ENCODE data around the gene ADGRA1.
A peak's percentile ranks its signal among the peaks of the same experiment; 100 is the strongest.

ADGRA1 gene

DNA sequence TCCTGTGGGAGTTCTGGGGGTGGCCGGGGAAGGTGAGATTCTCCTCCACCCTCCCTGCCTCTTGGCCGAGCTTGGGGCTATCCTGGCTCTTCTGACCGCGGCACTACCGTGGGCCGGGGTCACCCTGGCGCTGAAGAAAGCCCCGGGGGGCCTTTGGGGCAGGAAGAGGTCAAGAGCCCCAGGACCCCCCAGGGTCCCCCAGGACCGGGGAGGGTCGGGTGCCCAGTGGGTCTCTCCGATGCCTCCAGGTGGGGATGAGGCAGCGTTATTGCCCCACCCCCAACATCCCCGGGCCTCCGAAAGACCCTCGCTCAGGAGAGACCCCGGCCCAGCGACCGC is 71.9 kb downstream of the ADGRA1 start:
- TF ChIP-seq, protein P1, sequence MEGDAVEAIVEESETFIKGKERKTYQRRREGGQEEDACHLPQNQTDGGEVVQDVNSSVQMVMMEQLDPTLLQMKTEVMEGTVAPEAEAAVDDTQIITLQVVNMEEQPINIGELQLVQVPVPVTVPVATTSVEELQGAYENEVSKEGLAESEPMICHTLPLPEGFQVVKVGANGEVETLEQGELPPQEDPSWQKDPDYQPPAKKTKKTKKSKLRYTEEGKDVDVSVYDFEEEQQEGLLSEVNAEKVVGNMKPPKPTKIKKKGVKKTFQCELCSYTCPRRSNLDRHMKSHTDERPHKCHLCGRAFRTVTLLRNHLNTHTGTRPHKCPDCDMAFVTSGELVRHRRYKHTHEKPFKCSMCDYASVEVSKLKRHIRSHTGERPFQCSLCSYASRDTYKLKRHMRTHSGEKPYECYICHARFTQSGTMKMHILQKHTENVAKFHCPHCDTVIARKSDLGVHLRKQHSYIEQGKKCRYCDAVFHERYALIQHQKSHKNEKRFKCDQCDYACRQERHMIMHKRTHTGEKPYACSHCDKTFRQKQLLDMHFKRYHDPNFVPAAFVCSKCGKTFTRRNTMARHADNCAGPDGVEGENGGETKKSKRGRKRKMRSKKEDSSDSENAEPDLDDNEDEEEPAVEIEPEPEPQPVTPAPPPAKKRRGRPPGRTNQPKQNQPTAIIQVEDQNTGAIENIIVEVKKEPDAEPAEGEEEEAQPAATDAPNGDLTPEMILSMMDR (IDR thresholded peaks at IDR 0.05; ENCODE audit: low read depth, low read length, missing control alignments): no peak
- in situ Hi-C loops (cut with HindIII; ENCODE audit: low sequenced_read_pairs): no loop called here
- no peak for DNase-seq (ENCODE audit: low read depth)
- no peak overlapping the region for H3K4me3 ChIP-seq (ENCODE audit: low read depth, low read length)

DNA sequence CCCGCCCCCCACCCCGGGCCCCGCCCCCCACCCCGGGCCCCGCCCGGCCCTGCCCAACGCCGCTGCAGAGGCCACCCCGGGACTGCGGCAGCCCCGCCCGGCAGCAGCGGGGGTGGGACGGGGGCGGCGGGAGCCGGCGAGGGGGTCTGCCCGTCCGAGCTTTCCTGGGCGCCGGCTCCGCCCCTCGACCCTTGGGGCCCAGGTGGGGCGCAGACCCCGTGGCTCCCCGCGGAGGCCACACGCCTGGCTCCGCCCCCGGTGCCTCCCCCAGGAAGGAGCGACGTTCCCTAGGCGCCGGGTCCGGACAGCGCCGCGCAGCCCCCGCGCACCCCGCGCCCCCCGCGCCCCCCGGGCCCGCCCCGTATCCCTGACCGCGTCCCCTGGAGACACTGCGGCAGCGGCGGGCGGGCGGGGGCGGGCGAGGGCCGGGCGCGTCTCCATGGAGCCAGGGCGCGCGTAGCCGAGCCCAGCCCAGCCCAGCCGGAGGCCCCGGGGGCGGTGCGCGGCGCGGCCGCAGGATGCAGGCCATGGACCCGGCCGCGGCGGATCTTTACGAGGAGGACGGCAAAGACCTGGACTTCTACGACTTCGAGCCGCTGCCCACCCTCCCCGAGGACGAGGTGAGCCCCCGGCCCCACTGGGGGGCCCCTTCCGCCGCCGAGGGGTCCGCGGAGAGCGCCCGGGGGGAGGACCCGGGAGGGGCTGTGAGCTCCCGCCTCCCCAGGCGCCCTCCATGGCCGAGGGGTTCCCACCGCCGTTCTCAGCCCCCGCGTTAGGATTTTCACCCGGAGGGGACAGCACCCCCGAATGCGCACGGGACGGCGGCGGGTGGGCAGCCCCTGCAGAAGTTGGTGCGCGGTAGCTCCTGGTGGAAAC is 72.5 kb downstream of the ADGRA1 start, which contains the start of gene KNDC1:
Gene KNDC1, plus strand, starts transcription at position 270 of the 876 bp plus-strand sequence. Its CDS starts 249 bp downstream, at position 519.
- H3K4me3 ChIP-seq (ENCODE audit: low read depth, low read length): peak within 1 kb of the TSS; percentile 25
- DNase-seq (ENCODE audit: low read depth): no peak
- TF ChIP-seq, protein P1 (IDR thresholded peaks at IDR 0.05; ENCODE audit: low read depth, low read length, missing control alignments): no peak
- in situ Hi-C loops (cut with HindIII; ENCODE audit: low sequenced_read_pairs): no loop called here

GRCh38 chr10:133160826-133161471 is 73.2 kb downstream of the ADGRA1 start:
- peak overlapping the region; percentile 25 for H3K4me3 ChIP-seq (ENCODE audit: low read depth, low read length)
- TF ChIP-seq, protein P1 (IDR thresholded peaks at IDR 0.05; ENCODE audit: low read depth, low read length, missing control alignments): no peak
- DNase-seq (ENCODE audit: low read depth): no peak
- in situ Hi-C loops (cut with HindIII; ENCODE audit: low sequenced_read_pairs): no loop called here

DNA sequence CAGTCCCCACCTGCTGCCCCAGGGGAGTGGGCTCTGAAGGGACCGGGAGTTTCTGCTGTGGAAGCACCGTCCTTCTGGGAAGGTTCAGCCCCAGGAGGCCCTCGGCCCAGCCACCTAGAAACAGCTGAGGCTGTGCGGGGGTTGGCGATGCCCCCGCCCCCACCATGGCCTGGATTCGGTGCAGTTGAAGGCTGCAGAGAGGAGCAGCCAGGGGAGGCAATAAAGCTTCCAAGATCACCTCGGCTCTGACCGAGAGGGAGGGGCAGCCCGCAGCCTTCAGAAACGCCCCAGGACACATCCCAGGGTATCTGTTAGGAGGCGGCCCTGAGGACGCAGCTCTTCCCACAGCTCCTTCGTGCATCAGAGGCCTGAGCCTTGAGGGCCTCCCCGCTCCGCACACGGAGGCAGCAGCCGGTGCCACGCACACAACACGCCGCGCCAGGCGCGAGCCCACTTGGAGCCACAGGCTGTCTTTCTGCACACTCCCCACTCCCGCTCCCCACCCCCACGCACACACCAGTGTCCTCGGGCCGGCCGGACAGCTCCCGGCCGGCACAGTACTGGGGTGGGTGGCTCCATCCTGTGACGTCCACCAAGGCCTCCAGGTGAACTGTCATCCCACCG is 73.9 kb downstream of the ADGRA1 start:
- no peak for DNase-seq (ENCODE audit: low read depth)
- H3K4me3 ChIP-seq (ENCODE audit: low read depth, low read length): no peak overlapping the region
- TF ChIP-seq, protein P1 (IDR thresholded peaks at IDR 0.05; ENCODE audit: low read depth, low read length, missing control alignments): no peak

DNA sequence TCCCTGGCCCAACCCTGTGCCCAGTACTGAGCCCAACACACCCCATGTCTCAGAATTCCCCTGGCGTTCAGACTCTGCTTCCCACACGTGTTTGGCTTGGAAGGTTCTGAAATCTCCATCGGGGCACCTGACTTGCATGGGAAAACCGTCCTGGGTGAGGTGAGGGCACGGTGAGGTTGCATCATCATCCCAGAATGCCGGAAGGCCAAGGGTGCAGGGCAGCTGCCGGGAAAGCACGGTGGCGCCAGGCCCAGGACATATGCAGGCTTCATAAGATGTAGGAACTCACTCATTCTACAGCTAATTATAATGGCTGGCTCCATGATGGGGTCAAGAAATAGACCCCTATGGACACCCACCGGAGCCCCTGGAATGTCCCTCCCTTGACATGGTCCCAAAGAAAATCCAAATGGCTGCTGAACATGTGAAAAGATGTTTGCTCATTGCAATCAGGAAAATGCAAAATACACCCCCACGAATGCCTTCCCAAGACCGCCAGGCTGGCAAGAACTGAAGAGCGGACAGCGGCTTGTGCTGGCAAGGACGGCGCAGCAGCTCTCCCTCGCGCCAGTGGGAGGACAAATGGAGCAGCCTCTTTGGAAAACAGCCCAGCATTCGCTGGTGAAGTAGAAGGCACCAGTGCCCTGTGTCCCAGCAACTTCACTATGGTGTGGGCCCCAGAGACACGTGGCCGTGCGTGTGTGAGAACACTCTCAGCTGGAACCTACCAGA is 74.6 kb downstream of the ADGRA1 start:
- no peak overlapping the region for H3K4me3 ChIP-seq (ENCODE audit: low read depth, low read length)
- TF ChIP-seq, protein P1 (IDR thresholded peaks at IDR 0.05; ENCODE audit: low read depth, low read length, missing control alignments): no peak
- no peak for DNase-seq (ENCODE audit: low read depth)
- in situ Hi-C loops (cut with HindIII; ENCODE audit: low sequenced_read_pairs): no loop called here

More for the DNA sequence above, 73.9 kb downstream of the ADGRA1 start:
- in situ Hi-C loops (cut with HindIII; ENCODE audit: low sequenced_read_pairs): no loop called here
